Measurements from ENCODE around the gene DUSP16. TPM values are rescaled to one million over a fixed set of nuclear protein-coding genes. Genes with fewer than 3 reads are reported as not detected.

DUSP16 gene
- total RNA-seq, 1 experiment from 2014 or later, result 4.4 TPM

DNA sequence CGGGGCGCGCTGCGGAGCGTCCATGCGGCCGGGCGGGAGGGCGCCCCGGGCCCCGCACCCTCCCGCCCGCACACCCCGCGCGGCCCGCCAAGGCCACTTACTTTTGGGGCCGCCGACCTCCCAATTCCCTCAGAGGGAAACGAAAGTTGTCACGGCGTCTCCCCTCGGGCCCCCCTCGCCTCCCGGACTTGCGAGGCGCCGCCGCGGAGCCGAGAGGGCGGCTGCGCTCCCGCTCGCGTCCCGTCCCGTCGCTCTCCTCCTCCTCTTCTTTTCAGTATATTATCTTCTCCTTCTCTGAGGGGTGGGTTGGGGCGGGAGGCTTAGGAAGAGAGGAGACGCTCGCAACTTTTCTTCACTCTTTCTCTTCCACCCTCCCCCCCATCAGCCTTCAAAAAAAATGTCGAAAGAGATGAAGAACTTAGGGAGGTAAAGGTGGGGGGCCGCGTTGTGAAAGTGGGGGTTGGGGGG lies 613 bp downstream of the DUSP16 start:
- Histone ChIP-seq H3K4me2 (ENCODE audit: low read length) (peak overlapping the region; percentile 99), H3K79me2 (ENCODE audit: low read length) (peaks cover 41% of the 10 kb centered on the region), H3K27me3 (ENCODE audit: low read length) (no peaks in the 10 kb centered on the region), H3F3A (ENCODE audit: low read length, unreplicated experiment) (peaks cover 4% of the 10 kb centered on the region), H3K4me3 (ENCODE audit: low read length) (peak overlapping the region; percentile 90), H3K27ac (ENCODE audit: low read length) (peak overlapping the region; percentile 98), H3K9ac (ENCODE audit: low read length) (peak overlapping the region; percentile 99), H4K20me1 (ENCODE audit: low read length) (no peaks in the 10 kb centered on the region), H3K36me3 (ENCODE audit: low read depth, low read length) (no peaks in the 10 kb centered on the region; the same call in 1 of the 2 replicates), H2AFZ (ENCODE audit: low read length) (no peak overlapping the region), H3K4me1 (ENCODE audit: insufficient read depth, low read length) (peaks cover 23% of the 10 kb centered on the region), H3K9me2 (replicated peaks; ENCODE audit: low read length) (no peaks in the 10 kb centered on the region), H3K9me3 (ENCODE audit: low read length) (0 out of 2 replicates have a peak, but pooled peaks cover 2% of the 10 kb centered on the region)
- intact Hi-C loops (cut with micrococcal nuclease), result loop anchor here (5.0 to 10.0 kb wide), 4 partner anchors 50 to 165 kb away; partner anchors contain the start of gene CREBL2
- DNase-seq (peak; percentile 4), ATAC-seq (peak; percentile 3; the same call in 1 of the 2 replicates)
- BruUV-seq (replicated peaks), result no TSS peak
- CTCF ChIA-PET, result no interaction called here
- TF ChIP-seq EZH2phosphoT487 (IDR thresholded peaks at IDR 0.05; ENCODE audit: borderline replicate concordance, low read length) (no peak), EZH2 (IDR thresholded peaks at IDR 0.05; ENCODE audit: low read length, unreplicated experiment) (no peak)
- TF ChIP-seq, protein P1, sequence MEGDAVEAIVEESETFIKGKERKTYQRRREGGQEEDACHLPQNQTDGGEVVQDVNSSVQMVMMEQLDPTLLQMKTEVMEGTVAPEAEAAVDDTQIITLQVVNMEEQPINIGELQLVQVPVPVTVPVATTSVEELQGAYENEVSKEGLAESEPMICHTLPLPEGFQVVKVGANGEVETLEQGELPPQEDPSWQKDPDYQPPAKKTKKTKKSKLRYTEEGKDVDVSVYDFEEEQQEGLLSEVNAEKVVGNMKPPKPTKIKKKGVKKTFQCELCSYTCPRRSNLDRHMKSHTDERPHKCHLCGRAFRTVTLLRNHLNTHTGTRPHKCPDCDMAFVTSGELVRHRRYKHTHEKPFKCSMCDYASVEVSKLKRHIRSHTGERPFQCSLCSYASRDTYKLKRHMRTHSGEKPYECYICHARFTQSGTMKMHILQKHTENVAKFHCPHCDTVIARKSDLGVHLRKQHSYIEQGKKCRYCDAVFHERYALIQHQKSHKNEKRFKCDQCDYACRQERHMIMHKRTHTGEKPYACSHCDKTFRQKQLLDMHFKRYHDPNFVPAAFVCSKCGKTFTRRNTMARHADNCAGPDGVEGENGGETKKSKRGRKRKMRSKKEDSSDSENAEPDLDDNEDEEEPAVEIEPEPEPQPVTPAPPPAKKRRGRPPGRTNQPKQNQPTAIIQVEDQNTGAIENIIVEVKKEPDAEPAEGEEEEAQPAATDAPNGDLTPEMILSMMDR (conservative IDR thresholded peaks at IDR 0.05; ENCODE audit: low read depth, low read length), result no peak
- POLR2A ChIA-PET (ENCODE audit: unreplicated experiment), result no interaction called here

DNA sequence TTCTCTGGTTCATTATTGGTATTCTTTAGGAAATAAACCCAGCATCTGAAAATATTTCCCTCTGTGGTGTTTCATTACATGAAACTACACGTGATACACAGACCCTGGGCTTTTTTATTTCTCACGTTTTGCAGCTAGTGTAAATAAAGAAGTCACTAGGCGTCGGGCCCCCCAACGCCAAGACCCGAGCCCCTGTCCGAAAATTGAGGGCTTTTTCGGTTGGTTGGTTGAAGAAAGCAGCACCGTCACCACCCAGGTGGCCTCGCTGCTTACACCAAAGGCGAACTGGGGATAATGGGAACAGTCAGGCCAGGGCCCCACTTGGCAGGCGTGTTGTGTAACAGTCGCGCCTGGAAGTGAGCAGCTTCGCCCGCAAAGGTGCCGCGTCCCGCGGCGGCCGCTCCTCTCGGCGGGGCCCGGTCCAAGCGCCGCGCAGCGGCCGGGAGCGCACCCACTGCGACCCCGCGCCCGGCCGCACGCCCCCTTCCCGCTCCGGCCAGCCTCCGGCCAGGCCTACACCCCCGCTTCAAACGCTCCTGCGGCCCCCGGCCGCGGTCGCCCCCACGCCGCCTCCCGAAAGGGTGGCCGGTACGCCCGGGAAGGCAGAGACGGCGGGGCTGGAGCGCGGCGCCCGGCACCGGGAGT lies 1.2 kb downstream of the DUSP16 start:
- Histone ChIP-seq H3K36me3 (ENCODE audit: low read depth, low read length) (no peaks in the 10 kb centered on the region), H3K27me3 (ENCODE audit: low read length) (no peaks in the 10 kb centered on the region), H3K79me2 (ENCODE audit: low read length) (peaks cover 45% of the 10 kb centered on the region), H3K4me1 (ENCODE audit: insufficient read depth, low read length) (peaks cover 23% of the 10 kb centered on the region), H3K4me2 (ENCODE audit: low read length) (peak overlapping the region; percentile 99), H3K27ac (ENCODE audit: low read length) (peak overlapping the region; percentile 98), H2AFZ (ENCODE audit: low read length) (peak overlapping the region; percentile 60), H3F3A (ENCODE audit: low read length, unreplicated experiment) (peaks cover 4% of the 10 kb centered on the region), H3K9me2 (replicated peaks; ENCODE audit: low read length) (no peaks in the 10 kb centered on the region), H3K9ac (ENCODE audit: low read length) (peak overlapping the region; percentile 99), H4K20me1 (ENCODE audit: low read length) (no peaks in the 10 kb centered on the region), H3K4me3 (ENCODE audit: low read length) (peak overlapping the region; percentile 90), H3K9me3 (ENCODE audit: low read length) (no peaks in the 10 kb centered on the region)
- BruUV-seq (replicated peaks), result TSS peak; percentile 100
- peak; percentile 21 for ATAC-seq
- POLR2A ChIA-PET (ENCODE audit: unreplicated experiment), result no interaction called here
- intact Hi-C loops (cut with micrococcal nuclease), result loop anchor here (5.0 to 10.0 kb wide), 4 partner anchors 51 to 164 kb away; partner anchors contain the start of gene CREBL2
- CTCF ChIA-PET, result no interaction called here
- DNase-seq, result peak; percentile 36
- no peak for TF ChIP-seq EZH2 (IDR thresholded peaks at IDR 0.05; ENCODE audit: low read length, unreplicated experiment)

DNA sequence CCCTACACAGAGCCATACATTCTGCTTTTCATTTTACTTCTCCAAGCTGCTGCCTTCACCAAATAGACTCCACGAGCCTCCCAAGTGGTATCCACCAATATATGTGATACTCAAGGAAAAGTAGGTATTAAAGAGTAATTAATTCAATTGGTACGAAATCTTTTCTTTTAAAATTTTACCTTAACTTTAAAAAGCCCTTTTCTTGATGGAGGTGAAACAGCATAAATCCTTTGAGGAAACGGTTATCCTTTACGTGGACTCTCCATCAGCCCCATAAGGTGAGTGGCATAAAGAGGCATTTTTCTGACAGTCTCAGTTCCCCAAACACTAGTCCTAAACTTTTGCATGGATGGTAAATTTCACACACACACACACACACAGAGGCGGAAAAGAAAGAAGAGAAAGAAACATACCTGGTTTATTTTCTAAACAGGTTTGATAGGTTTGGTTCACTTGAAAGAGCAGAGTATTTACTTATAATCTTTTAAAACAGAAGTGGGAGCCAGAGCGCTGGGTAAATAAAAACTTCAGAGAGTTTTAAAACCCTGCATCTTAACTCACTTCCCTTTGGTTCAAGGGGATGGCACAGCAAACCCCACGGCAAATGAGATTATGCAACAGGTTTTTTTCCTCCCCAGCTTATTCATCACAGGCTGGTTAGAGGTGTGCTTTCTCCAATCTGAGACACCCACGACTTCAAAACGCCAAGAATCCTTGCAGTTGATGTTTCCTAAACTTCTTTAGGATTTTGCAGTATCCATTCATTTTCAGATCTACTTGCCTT lies 1.9 kb downstream of the DUSP16 start:
- H3K4me1 ChIP-seq (ENCODE audit: insufficient read depth, low read length), result peaks cover 23% of the 10 kb centered on the region
- H3K4me2 ChIP-seq (ENCODE audit: low read length), result peak overlapping the region; percentile 99
- no peaks in the 10 kb centered on the region for H3K9me3 ChIP-seq (ENCODE audit: low read length)
- intact Hi-C loops (cut with micrococcal nuclease), result loop anchor here (5.0 to 10.0 kb wide), 4 partner anchors 52 to 163 kb away; partner anchors contain the start of gene CREBL2
- H2AFZ ChIP-seq (ENCODE audit: low read length), result peak overlapping the region; percentile 60
- peak overlapping the region; percentile 98 for H3K27ac ChIP-seq (ENCODE audit: low read length)
- peak overlapping the region; percentile 90 for H3K4me3 ChIP-seq (ENCODE audit: low read length)
- no peaks in the 10 kb centered on the region for H3K9me2 ChIP-seq (replicated peaks; ENCODE audit: low read length)
- BruUV-seq (replicated peaks), result TSS peak; percentile 80
- H4K20me1 ChIP-seq (ENCODE audit: low read length), result no peaks in the 10 kb centered on the region
- DNase-seq (peak; percentile 79), ATAC-seq (peak; percentile 52)
- ChIA-PET POLR2A (ENCODE audit: unreplicated experiment) (no interaction called here), CTCF (no interaction called here)
- no peak for TF ChIP-seq EZH2phosphoT487 (IDR thresholded peaks at IDR 0.05; ENCODE audit: borderline replicate concordance, low read length)
- TF ChIP-seq, protein P1 (conservative IDR thresholded peaks at IDR 0.05; ENCODE audit: low read depth, low read length), result peak; percentile 14; the same call in 1 of the 2 replicates
- no peak for TF ChIP-seq EZH2 (IDR thresholded peaks at IDR 0.05; ENCODE audit: low read length, unreplicated experiment)
- H3K9ac ChIP-seq (ENCODE audit: low read length), result peak overlapping the region; percentile 99
- H3K79me2 ChIP-seq (ENCODE audit: low read length), result peaks cover 46% of the 10 kb centered on the region
- H3K36me3 ChIP-seq (ENCODE audit: low read depth, low read length), result no peaks in the 10 kb centered on the region
- H3K27me3 ChIP-seq (ENCODE audit: low read length), result no peaks in the 10 kb centered on the region
- H3F3A ChIP-seq (ENCODE audit: low read length, unreplicated experiment), result peaks cover 4% of the 10 kb centered on the region

All from PC-3 (cell line).